Lung (tissue), 12 donors: ENCODE results near the gene CYP4V2. TPM values are rescaled to one million over a fixed set of nuclear protein-coding genes. Genes with fewer than 3 reads are reported as not detected.

Source experiments
- ATAC-seq: fragments of 200-7000 bp; cut with Tn5 transposase; one replicate; pipeline ENCODE4 v1.9.1; 2020; ENCODE audit warnings: moderate number of reproducible peaks; ENCODE audit not compliant: insufficient read depth, low FRiP score
- DNase-seq, 3 donors: peaks; one replicate each; pipeline ENCODE4 v3.0.0-alpha.2; 2013 to 2017
- H3K27ac ChIP-seq, 2 donors: one replicate each; pipeline ENCODE4 v1.5.1; 2013; ENCODE audit warnings: mild to moderate bottlenecking in 2 of 2, moderate library complexity in 2 of 2, control low read depth in 1 of 2, inconsistent platforms in 1 of 2, low read depth in 1 of 2, low read length in 1 of 2
- H3K27me3 ChIP-seq, 3 donors: one replicate each; pipeline ENCODE4 v1.5.1; 2013; ENCODE audit warnings: low read length in 2 of 3; ENCODE audit not compliant: control insufficient read depth in 3 of 3, insufficient read depth in 3 of 3
- H3K36me3 ChIP-seq, 4 donors: one replicate each; pipeline ENCODE4 v1.5.1; 2013; ENCODE audit warnings: low read length in 4 of 4, mild to moderate bottlenecking in 1 of 4, moderate library complexity in 1 of 4; ENCODE audit not compliant: control insufficient read depth in 4 of 4, insufficient read depth in 4 of 4
- H3K4me1 ChIP-seq, 5 donors: one replicate each; pipeline ENCODE4 v1.5.1; 2013; ENCODE audit warnings: low read length in 5 of 5, mild to moderate bottlenecking in 2 of 5, moderate library complexity in 1 of 5; ENCODE audit not compliant: control insufficient read depth in 5 of 5, insufficient read depth in 5 of 5
- H3K4me3 ChIP-seq: one replicate; pipeline ENCODE4 v1.5.1; 2013; ENCODE audit warnings: mild to moderate bottlenecking, control low read depth, moderate library complexity
- H3K9ac ChIP-seq, 2 donors: one replicate each; pipeline ENCODE4 v1.5.1; 2013; ENCODE audit warnings: low read length in 2 of 2, control low read depth in 1 of 2; ENCODE audit not compliant: insufficient read depth in 1 of 2
- H3K9me3 ChIP-seq, 4 donors: one replicate each; pipeline ENCODE4 v1.5.1; 2013; ENCODE audit warnings: low read length in 3 of 4, mild to moderate bottlenecking in 1 of 4, moderate library complexity in 1 of 4; ENCODE audit not compliant: control insufficient read depth in 4 of 4, insufficient read depth in 3 of 4
- WGBS, 2 donors: extraction: QIAGEN DNeasy Blood & Tissue Kit; methylation state at CpG; one replicate each; pipeline ENCODE4 v1.1.7; 2013; 5-methylcytosine and 5-hydroxymethylcytosine counted together
- polyA plus RNA-seq, 2 donors: library from polyadenylated mRNA; stranded (reverse); fragments of 200-250 nt; gene quantifications; one replicate each; pipeline ENCODE4 v1.2.1, GENCODE V29; 2013
- total RNA-seq, 2 donors: library from RNA; depleted of rRNA in 1 of 2; stranded (reverse); fragments of >200 nt in 1 of 2; gene quantifications; one replicate each; pipeline ENCODE4 v1.2.1, GENCODE V29; 2014 to 2021
- TF ChIP-seq, protein P1 (sequence below): IDR thresholded peaks from 2 replicates; pipeline ENCODE4 v1.5.1; 2012; ENCODE audit warnings: mild to moderate bottlenecking; ENCODE audit errors: control extremely low read depth, extremely low read depth
- donor health status: control.
- donor health status: control.
- donor health status: Bipolar disorder and iron deficiency.
- donor health status: healthy.
- donor health status: DM: yes; HTN: yes; CAD: no.

Gene CYP4V2
- total and polyA plus RNA-seq, 4 donors: 13.4 to 36.2 (median 22.9) TPM

DNA sequence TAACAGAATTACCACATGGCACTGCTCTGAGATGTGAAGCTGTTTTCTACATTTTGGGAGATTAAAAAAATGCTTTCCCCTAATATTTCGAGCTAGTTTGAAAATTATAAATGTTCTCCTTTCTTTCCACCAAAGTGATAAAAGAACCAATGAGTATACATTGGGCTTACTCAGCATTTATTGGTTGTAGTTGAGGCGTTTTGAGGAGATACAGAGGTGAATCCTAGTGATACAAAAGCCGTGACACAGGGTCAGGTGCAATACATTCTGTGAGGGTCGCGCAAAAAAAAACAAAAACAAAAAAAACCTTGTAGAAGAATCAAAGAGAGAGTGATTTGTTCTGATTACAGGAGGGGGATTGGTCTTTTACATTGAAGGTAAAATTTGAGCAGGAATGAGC is 32.4 kb upstream of the CYP4V2 start:
- DNase-seq: no peak
- no peaks in the 10 kb centered on the region for H3K27me3 ChIP-seq
- H3K9me3 ChIP-seq: no peaks in the 10 kb centered on the region
- no peak overlapping the region for H3K4me3 ChIP-seq
- no peak for ATAC-seq
- peaks cover 0 to 3% (median 0%) of the 10 kb centered on the region in 5 donors for H3K4me1 ChIP-seq
- TF ChIP-seq, protein P1, sequence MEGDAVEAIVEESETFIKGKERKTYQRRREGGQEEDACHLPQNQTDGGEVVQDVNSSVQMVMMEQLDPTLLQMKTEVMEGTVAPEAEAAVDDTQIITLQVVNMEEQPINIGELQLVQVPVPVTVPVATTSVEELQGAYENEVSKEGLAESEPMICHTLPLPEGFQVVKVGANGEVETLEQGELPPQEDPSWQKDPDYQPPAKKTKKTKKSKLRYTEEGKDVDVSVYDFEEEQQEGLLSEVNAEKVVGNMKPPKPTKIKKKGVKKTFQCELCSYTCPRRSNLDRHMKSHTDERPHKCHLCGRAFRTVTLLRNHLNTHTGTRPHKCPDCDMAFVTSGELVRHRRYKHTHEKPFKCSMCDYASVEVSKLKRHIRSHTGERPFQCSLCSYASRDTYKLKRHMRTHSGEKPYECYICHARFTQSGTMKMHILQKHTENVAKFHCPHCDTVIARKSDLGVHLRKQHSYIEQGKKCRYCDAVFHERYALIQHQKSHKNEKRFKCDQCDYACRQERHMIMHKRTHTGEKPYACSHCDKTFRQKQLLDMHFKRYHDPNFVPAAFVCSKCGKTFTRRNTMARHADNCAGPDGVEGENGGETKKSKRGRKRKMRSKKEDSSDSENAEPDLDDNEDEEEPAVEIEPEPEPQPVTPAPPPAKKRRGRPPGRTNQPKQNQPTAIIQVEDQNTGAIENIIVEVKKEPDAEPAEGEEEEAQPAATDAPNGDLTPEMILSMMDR: no peak
- no peak overlapping the region for H3K9ac ChIP-seq
- H3K27ac ChIP-seq: no peak overlapping the region
- 85 to 92% methylated on average over 5 of the region's 5 CpGs for WGBS, 2 donors
- H3K36me3 ChIP-seq: peaks cover 0 to 41% (median 21%) of the 10 kb centered on the region in 4 donors

DNA sequence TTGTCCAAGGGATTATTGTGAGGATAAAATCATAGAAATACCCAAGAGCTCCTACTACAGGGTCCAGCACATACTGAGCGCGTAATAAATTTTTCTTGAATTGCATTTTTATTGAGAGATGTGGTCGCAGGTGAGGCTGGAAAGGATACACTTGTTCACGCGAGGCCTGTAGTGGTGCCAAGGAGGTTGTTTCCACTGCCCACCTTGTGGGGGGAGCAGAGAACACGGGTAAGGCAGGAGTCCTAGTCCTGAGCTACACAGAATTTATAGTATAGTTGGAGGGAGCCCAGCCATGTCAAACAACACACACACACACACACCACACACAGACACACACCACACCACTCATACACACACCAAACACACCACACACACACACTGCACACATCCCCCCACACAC is 31.8 kb upstream of the CYP4V2 start:
- H3K4me1 ChIP-seq: peaks cover 0 to 3% (median 0%) of the 10 kb centered on the region in 5 donors
- H3K4me3 ChIP-seq: no peak overlapping the region
- H3K9me3 ChIP-seq: no peaks in the 10 kb centered on the region
- whole genome bisulfite sequencing, 2 donors: 90% methylated on average over 6 of the region's 6 CpGs
- no peak for ATAC-seq
- no peak overlapping the region for H3K27ac ChIP-seq
- peaks cover 0 to 41% (median 22%) of the 10 kb centered on the region in 4 donors for H3K36me3 ChIP-seq
- no peak for DNase-seq
- no peaks in the 10 kb centered on the region for H3K27me3 ChIP-seq
- TF ChIP-seq, protein P1: no peak
- H3K9ac ChIP-seq: no peak overlapping the region

DNA sequence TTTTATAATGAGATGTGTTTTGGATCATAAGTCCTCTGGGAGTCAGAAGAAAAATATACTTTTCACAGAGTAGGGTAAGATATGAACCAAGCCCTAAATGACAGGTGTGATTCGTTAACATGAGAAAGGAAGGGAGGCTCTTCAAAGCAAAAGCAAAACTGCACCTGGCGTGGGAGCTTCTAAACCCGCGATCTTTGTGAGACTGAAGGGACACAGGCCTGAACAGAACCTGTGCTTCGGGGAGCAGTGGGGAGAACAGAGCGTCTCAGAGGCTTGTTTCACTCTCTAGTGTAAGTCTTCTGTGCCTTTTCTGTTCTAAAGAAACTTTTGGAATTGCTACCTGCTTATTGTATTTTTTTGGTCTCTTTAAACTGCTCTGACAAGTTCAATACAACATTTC is 30.2 kb upstream of the CYP4V2 start:
- WGBS, 2 donors: 81% methylated on average over 6 of the region's 6 CpGs
- ATAC-seq: no peak
- Histone ChIP-seq H3K9ac (no peak overlapping the region), H3K27me3 (no peaks in the 10 kb centered on the region), H3K9me3 (no peaks in the 10 kb centered on the region), H3K4me1 (peaks cover 0 to 3% (median 0%) of the 10 kb centered on the region in 5 donors), H3K27ac (no peak overlapping the region), H3K4me3 (no peak overlapping the region), H3K36me3 (peaks cover 0 to 39% (median 18%) of the 10 kb centered on the region in 4 donors)
- DNase-seq: no peak
- TF ChIP-seq, protein P1: no peak
